PC-3 (cell line): ENCODE results near the gene VAT1L.

Experiments used
- CTCF ChIP-seq: fragments of 300-600 bp; sonication (generic); conservative IDR thresholded peaks from 2 replicates; pipeline ENCODE4 v1.5.1; 2017; ENCODE audit warnings: antibody characterized with exemption, low read depth, mild to moderate bottlenecking, low read length
- EZH2 ChIP-seq: fragments of 300-600 bp; sonication (generic); IDR thresholded peaks from one replicate; pipeline ENCODE4 v1.6.1; 2017; ENCODE audit warnings: antibody characterized with exemption, mild to moderate bottlenecking, low read length; ENCODE audit not compliant: unreplicated experiment

GRCh38 chr16:77969861-77970260 is 181.5 kb downstream of the VAT1L start:
- TF ChIP-seq CTCF (no peak), EZH2 (no peak)
